HepG2 (cell line): Measurements from ENCODE around the gene ZDHHC14. TPM values are rescaled to one million over a fixed set of nuclear protein-coding genes. Genes with fewer than 3 reads are reported as not detected.

Source experiments
- ARID2 ChIP-seq: sonication (generic); formaldehyde crosslinking; IDR thresholded peaks from 2 replicates; pipeline ENCODE4 v1.8.1; 2022; ENCODE audit warnings: mild to moderate bottlenecking, missing genetic modification reagents, borderline replicate concordance
- FOXC1 ChIP-seq: sonication (generic); formaldehyde crosslinking; IDR thresholded peaks from 2 replicates; pipeline ENCODE4 v1.8.0; 2022; ENCODE audit warnings: mild to moderate bottlenecking, missing genetic modification reagents, borderline replicate concordance
- IRF2 ChIP-seq: IDR thresholded peaks from 2 replicates; pipeline ENCODE4 v1.6.1; 2018; ENCODE audit warnings: missing genetic modification reagents, missing compliant biosample characterization
- KMT2B ChIP-seq: IDR thresholded peaks from 2 replicates; pipeline ENCODE4 v1.6.1; 2016; ENCODE audit warnings: missing genetic modification reagents, missing compliant biosample characterization
- PHB2 ChIP-seq: fragments of 450-650 bp; IDR thresholded peaks from 2 replicates; pipeline ENCODE4 v1.6.1; 2018; ENCODE audit not compliant: partially characterized antibody
- PRDM10 ChIP-seq: sonication (generic); formaldehyde crosslinking; IDR thresholded peaks from 2 replicates; pipeline ENCODE4 v1.4.0; 2020; ENCODE audit warnings: low read depth, missing genetic modification reagents
- SNAPC5 ChIP-seq: sonication (generic); formaldehyde crosslinking; IDR thresholded peaks from 2 replicates; pipeline ENCODE4 v1.8.1; 2023; ENCODE audit warnings: mild to moderate bottlenecking, missing genetic modification reagents, borderline replicate concordance
- TBX2 ChIP-seq: sonication (generic); formaldehyde crosslinking; IDR thresholded peaks from 2 replicates; pipeline ENCODE4 v1.5.0; 2020; ENCODE audit warnings: missing genetic modification reagents, mild to moderate bottlenecking, borderline replicate concordance
- ZBTB10 ChIP-seq: sonication (generic); formaldehyde crosslinking; IDR thresholded peaks from 2 replicates; pipeline ENCODE4 v1.4.0; 2020; ENCODE audit warnings: missing genetic modification reagents, borderline replicate concordance
- ZNF207 ChIP-seq: fragments of 450-650 bp; IDR thresholded peaks from 2 replicates; pipeline ENCODE4 v1.6.1; 2016; ENCODE audit warnings: antibody characterized with exemption, borderline replicate concordance
- ZNF256 ChIP-seq: sonication (generic); formaldehyde crosslinking; conservative IDR thresholded peaks from 2 replicates; pipeline ENCODE4 v1.4.0; 2020; ENCODE audit warnings: missing genetic modification reagents
- ZNF549 ChIP-seq: sonication (generic); formaldehyde crosslinking; IDR thresholded peaks from 2 replicates; pipeline ENCODE4 v1.5.0; 2020; ENCODE audit warnings: missing genetic modification reagents
- ZNF687 ChIP-seq: sonication (generic); formaldehyde crosslinking; IDR thresholded peaks from 2 replicates; pipeline ENCODE4 v1.5.1; 2020; ENCODE audit warnings: mild to moderate bottlenecking, missing genetic modification reagents, moderate library complexity
- ZNF691 ChIP-seq: sonication (generic); formaldehyde crosslinking; IDR thresholded peaks from 2 replicates; pipeline ENCODE4 v1.4.0; 2020; ENCODE audit warnings: missing genetic modification reagents, low read depth, mild to moderate bottlenecking, borderline replicate concordance
- ZUFSP ChIP-seq: sonication (generic); formaldehyde crosslinking; IDR thresholded peaks from 2 replicates; pipeline ENCODE4 v1.9.0; 2021; ENCODE audit warnings: missing genetic modification reagents, mild to moderate bottlenecking, borderline replicate concordance
- polyA plus RNA-seq, 8 experiments: library from polyadenylated mRNA; depleted of rRNA in 3 of 8; stranded (reverse) in 7 of 8; unstranded in 1 of 8; fragments of >200 nt; fragmentation: Illumina TruSeq in 4 of 8; extraction: Trizol in 4 of 8; gene quantifications; 2 replicates each; pipeline versions ENCODE4 v1.2.1 to v1.2.3, GENCODE V29; 2011 to 2016; ENCODE audit warnings: low read depth in 4 of 8, missing spikeins in 1 of 8, mixed read lengths in 1 of 8; ENCODE audit not compliant: insufficient read depth in 1 of 8
- total RNA-seq, 5 experiments: library from RNA; depleted of rRNA; stranded (reverse); fragments of >200 nt; fragmentation: Illumina TruSeq; extraction: Trizol; gene quantifications; 2 replicates each; pipeline ENCODE4 v1.2.3, GENCODE V29; 2016; ENCODE audit warnings: low read depth in 1 of 5

Gene ZDHHC14
- total and polyA plus RNA-seq, 2 of the 13 experiments (the other 11 are each of a cell fraction or from before 2014, with no cell fraction given), result 3.7 to 9.5 TPM

- TF ChIP-seq ZNF549 (CRISPR knock-in tag) (no peak), PRDM10 (CRISPR knock-in tag) (peak; percentile 38; the same call in 1 of the 2 replicates), ZNF256 (CRISPR knock-in tag) (no peak), TBX2 (CRISPR knock-in tag) (peak; percentile 100), ZNF687 (CRISPR knock-in tag) (no peak), ZBTB10 (CRISPR knock-in tag) (no peak), KMT2B (CRISPR knock-in tag) (peak; percentile 75), FOXC1 (CRISPR knock-in tag) (no peak), ARID2 (no peak), IRF2 (CRISPR knock-in tag) (peak; percentile 83), PHB2 (no peak), ZUFSP (CRISPR knock-in tag) (no peak), SNAPC5 (CRISPR knock-in tag) (no peak), ZNF691 (CRISPR knock-in tag) (0 out of 2 replicates have a peak, but pooled peaks have one; percentile 68), ZNF207 (no peak)
Observed at GRCh38 chr6:157513004-157513603, 132.1 kb downstream of the ZDHHC14 start (continued).
